ENCODE measurements around the gene KAZALD1. TPM values are rescaled to one million over a fixed set of nuclear protein-coding genes. Genes with fewer than 3 reads are reported as not detected.
A peak's percentile ranks its signal among the peaks of the same experiment; 100 is the strongest.

Gene KAZALD1
- total and polyA plus RNA-seq, 10 donors = 11.6 to 67.3 (median 31.0) TPM

GRCh38 chr10:101071267-101071884, 9.6 kb downstream of the KAZALD1 start:
- TF ChIP-seq POLR2A (IDR thresholded peaks at IDR 0.05) = no peak
- TF ChIP-seq POLR2AphosphoS5 (IDR thresholded peaks at IDR 0.05) = peak in 1 of 3 donors; percentile 61
- no peak for DNase-seq
- intact Hi-C loops (cut with DNase I; ENCODE audit: low total_unique reads) = no loop called here
- Histone ChIP-seq H3K4me1 (peaks cover 10 to 55% (median 45%) of the 10 kb centered on the region in 6 donors), H3K36me3 (no peaks in the 10 kb centered on the region), H3K9me3 (no peaks in the 10 kb centered on the region), H3K4me3 (no peak overlapping the region), H3K27me3 (replicated peaks in 1 of 7) (peaks cover 0 to 57% (median 13%) of the 10 kb centered on the region in 7 donors), H3K27ac (peak overlapping the region; percentile 7 to 77 (median 67))
- 20 to 36% (median 25%) methylated on average over 6 of the region's 6 CpGs for WGBS, 5 donors

- H3K4me1 ChIP-seq = peaks cover 7 to 49% (median 39%) of the 10 kb centered on the region in 6 donors
- TF ChIP-seq CTCF (IDR thresholded peaks at IDR 0.05 in 8 of 11, conservative IDR thresholded peaks at IDR 0.05 in 3 of 11) (no peak), POLR2AphosphoS5 (IDR thresholded peaks at IDR 0.05) (peak in 2 of 3 donors; percentile 50 to 66)
- H3K9me3 ChIP-seq = no peaks in the 10 kb centered on the region
- intact Hi-C loops (cut with DNase I; ENCODE audit: low total_unique reads) = no loop called here
- WGBS, 5 donors = 64 to 75% (median 68%) methylated on average over 7 of the region's 7 CpGs
- no peak overlapping the region for H3K4me3 ChIP-seq
- peaks cover 0 to 57% (median 11%) of the 10 kb centered on the region in 7 donors for H3K27me3 ChIP-seq (replicated peaks in 1 of 7)
- H3K36me3 ChIP-seq = no peaks in the 10 kb centered on the region
- H3K27ac ChIP-seq = peak overlapping the region; percentile 7 to 77 (median 67)
- DNase-seq = no peak
Observed at GRCh38 chr10:101071885-101072433, 10.2 kb downstream of the KAZALD1 start.

- H3K27me3 ChIP-seq (replicated peaks in 1 of 7) = peaks cover 0 to 56% (median 4%) of the 10 kb centered on the region in 7 donors
- intact Hi-C loops (cut with DNase I; ENCODE audit: low total_unique reads) = no loop called here
- peak overlapping the region in 4 of 8 donors; percentile 62 to 77 (median 75) for H3K27ac ChIP-seq
Observed at GRCh38 chr10:101072923-101073322, 11.1 kb downstream of the KAZALD1 start.

GRCh38 chr10:101073631-101074030, 11.8 kb downstream of the KAZALD1 start:
- Histone ChIP-seq H3K4me3 (no peak overlapping the region), H3K9me3 (no peaks in the 10 kb centered on the region), H3K4me1 (peaks cover 7 to 37% (median 27%) of the 10 kb centered on the region in 6 donors), H3K27me3 (replicated peaks in 1 of 7) (peaks cover 0 to 63% (median 4%) of the 10 kb centered on the region in 7 donors), H3K36me3 (no peaks in the 10 kb centered on the region), H3K27ac (peak overlapping the region in 3 of 8 donors; percentile 62 to 75 (median 75))
- no peak for DNase-seq
- TF ChIP-seq CTCF (IDR thresholded peaks at IDR 0.05 in 8 of 11, conservative IDR thresholded peaks at IDR 0.05 in 3 of 11) = no peak
- TF ChIP-seq POLR2AphosphoS5 (IDR thresholded peaks at IDR 0.05) = no peak
- TF ChIP-seq POLR2A (IDR thresholded peaks at IDR 0.05) = no peak
- 6 to 16% (median 15%) methylated on average over 13 of the region's 13 CpGs for WGBS, 5 donors
- intact Hi-C loops (cut with DNase I; ENCODE audit: low total_unique reads) = no loop called here

More at GRCh38 chr10:101072923-101073322, 11.1 kb downstream of the KAZALD1 start:
- TF ChIP-seq POLR2A (IDR thresholded peaks at IDR 0.05) = no peak
- no peak for TF ChIP-seq CTCF (IDR thresholded peaks at IDR 0.05 in 8 of 11, conservative IDR thresholded peaks at IDR 0.05 in 3 of 11)
- no peak for TF ChIP-seq POLR2AphosphoS5 (IDR thresholded peaks at IDR 0.05)
- no peak overlapping the region for H3K4me3 ChIP-seq
- DNase-seq = no peak
- no peaks in the 10 kb centered on the region for H3K36me3 ChIP-seq
- peaks cover 7 to 39% (median 30%) of the 10 kb centered on the region in 6 donors for H3K4me1 ChIP-seq
- H3K9me3 ChIP-seq = no peaks in the 10 kb centered on the region
- WGBS, 5 donors = 63 to 71% (median 67%) methylated on average over 9 of the region's 9 CpGs

Measured in spleen (tissue), 11 donors.